NCI-H1694 treated with DMSO at 0.1 percent for 48 hours (cell line): Measurements from ENCODE around the gene LAMA2.

ENCODE experiments used
- DNase-seq: peaks from one replicate; lab custom pipeline; 2025; lab: John Stamatoyannopoulos, UW

Gene LAMA2

DNA sequence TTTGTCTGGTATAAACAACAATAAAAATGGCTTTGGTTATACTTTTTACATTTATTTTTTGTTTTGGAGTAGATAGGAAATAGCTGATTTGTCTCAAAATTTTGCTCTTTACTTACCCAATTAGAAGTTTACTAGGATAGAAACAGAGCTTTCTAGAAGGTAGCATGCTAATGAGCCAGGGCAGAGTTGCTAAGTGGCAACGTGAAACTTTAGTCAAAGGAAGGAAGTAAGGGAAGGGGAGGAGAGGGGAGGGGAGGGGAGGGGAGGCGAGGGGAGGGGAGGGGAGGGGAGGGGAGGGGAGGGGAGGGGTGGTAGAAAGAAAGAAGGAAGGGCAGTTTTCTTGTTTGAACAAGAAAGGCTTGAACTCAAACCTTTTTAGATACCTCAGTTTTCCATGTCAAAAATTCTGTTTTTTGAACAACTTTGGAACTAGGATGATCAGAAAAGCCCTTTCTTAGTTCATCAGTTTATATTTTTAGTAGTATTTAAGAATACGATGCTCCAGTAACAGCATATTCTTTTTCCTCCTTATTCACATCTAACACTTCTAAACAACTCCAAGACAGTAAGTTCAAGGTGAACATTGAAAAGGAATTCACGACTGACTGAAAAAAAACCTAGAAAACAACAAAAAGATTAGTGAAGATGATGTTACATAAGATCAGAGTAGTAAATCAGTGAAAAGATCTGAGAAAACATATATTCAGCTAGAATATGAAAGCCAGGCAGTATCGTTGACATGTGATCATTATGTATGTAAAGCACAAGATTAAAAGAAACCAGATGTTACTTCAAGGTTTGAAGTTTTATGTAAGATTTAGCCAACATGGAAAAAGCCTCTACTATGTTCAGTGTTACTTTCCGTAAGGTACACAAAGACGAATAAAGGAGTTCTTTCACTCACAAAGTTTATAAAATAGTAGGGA lies 563.6 kb downstream of the LAMA2 start:
- DNase-seq: no peak

DNA sequence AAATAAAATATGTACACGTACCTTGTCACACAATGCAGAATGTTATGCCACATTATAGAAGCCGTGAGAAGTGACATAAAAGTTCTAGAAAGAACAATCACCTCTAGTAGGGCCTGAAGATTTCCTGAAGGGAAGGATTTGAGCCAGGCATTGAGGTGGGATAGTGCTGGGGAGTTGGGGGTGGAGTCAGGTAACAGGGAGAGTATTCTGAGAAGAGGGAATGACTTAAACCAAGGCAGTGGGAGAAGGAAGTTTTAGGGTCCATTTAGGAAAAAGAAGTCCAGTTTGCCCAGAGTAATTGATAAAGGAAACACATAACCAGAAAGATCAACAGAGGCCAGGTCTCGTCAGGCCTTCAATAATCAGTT lies 564.2 kb downstream of the LAMA2 start:
- DNase-seq: no peak

DNA sequence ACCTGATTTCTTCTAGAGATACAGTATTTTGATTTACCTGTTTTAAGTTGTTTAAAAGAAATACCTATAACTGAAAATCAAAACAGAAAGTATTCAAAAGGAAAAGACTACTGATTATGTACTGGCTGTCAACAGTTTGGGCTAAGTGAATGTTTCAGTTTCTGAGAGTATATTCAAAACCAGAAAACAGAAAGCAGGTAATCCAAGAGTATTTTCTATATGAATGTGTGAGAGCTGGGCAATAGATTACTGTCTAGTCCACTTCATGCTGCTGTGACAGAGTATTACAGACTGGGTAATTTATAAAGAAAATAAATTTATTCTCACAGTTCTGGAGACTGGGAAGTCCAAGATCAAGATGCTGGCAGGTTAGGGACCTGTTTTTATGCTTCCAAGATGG lies 566.0 kb downstream of the LAMA2 start:
- no peak for DNase-seq

DNA sequence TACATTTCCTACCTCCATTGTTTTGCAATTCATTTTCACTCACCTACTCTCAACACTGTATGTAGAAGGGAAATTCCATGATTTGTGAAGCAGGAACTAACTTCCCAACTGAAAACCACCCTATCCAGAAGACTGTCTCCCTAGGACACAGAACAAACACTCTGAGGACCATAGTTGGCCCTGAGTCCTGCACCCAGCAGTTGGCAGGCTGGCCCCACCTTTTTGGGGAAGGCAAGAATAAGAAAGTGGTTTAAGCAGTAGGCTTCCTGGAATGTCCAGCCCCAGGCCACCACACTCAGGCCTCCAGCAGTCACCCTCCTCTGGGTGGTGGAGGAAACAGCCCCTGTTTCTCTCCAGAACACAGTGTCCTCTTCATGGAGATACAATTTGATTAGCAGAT lies 568.2 kb downstream of the LAMA2 start:
- no peak for DNase-seq

DNA sequence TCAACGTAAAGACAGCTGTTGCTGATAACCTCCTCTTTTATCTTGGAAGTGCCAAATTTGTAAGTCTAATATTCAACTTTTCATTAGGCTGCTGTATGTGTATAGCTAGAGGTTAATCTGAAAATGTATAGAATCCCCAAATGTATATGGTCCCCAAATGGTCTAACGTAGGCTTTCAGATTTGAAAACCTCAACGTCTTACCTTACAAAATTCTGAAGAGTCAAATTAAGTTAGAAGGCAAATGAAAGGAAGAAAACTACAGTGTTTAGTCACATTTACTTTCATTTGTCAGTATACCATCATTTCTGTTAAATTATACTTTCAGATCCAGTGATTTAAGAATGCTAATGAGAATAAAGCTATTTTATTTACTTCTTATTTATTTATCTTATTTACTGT lies 570.1 kb downstream of the LAMA2 start:
- no peak for DNase-seq

DNA sequence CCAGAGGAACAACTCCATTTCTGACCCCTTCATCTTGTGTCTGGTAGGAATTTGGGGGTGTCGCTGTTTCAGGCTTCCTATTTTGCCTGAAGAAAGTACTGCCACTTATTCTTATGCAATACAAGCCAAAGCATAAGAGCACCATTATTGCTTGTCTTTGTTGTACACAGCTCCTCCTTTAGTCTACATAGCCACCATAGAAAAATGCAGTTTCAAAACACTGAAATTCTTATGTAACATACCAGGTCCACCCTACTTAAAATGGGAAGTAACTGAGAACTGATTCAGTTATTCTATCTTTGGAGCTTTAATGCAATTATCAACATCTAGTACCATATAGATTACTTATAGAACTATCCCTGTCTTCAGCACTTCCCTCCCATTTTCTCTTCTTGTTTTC lies 571.5 kb downstream of the LAMA2 start:
- no peak for DNase-seq

DNA sequence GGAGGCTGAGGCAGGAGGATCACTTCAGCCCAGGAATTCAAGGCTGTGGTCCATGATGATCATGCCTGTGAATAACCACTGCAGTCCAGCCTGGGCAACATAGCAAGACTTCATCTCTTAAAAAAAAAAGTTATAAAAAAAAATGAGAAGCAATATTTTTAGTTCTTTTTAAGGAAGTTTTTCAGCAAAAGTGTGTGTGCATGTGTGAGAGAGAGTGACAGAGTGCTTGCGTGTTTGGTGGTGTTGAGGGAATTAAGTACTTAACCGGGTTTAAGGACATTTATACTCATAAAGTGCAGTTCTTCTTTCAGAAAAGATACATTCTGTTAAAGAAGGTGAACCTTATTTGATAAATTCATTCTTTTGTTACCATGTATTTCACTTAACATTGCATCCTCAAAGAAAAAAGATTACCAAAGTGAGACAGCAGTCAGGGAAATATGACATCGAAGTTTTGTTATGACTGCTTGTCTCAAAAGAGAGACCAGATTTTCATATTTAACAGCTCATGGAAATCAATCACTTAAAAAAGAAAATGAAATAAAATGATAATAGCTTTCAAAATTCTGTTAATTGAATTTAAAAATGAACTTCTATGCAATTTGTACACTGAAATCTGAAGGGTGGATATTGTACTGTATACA lies 572.3 kb downstream of the LAMA2 start:
- no peak for DNase-seq

DNA sequence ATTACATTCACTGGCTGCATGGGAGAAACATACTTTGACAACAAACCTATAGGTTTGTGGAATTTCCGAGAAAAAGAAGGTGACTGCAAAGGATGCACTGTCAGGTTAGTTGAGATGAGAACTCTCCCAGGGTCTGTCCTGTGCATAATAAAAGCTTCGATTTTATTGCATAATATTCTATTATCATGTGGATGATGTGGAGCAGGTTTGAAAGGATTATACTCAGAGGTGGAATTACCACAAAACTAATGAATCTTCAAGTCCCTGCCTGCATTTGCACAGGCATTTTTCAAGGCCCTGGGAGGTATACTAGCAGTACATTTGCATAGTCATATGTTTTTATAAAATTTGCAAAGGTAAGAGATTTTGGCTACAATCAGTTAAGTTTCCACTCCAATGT lies 577.3 kb downstream of the LAMA2 start:
- DNase-seq: no peak

DNA sequence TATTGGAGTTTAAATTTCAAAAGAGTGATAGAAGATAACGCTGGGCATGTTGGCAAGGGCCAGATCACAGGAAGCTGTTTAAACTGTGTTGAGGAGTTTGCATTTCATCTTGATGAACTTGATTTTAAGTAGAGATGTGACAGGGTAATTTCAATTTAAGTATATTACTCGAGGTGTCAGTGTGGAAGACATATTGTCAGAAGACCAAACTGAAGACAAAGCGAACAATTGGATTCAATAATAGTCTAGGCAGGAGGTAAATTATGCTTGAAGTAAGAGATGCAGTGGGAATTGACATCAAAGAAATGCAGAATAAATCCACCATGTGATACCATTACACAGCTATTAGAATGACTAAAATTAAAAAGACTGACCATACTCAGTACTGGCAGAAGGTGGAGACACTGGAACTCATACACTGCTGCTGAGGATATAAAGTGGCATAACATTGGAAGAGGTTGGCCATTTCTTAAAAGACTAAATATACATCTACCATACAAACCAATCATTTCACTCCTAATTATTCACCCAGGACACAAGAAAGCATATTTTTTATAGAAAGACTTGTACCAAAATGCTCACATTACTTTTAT lies 586.2 kb downstream of the LAMA2 start:
- DNase-seq: no peak

DNA sequence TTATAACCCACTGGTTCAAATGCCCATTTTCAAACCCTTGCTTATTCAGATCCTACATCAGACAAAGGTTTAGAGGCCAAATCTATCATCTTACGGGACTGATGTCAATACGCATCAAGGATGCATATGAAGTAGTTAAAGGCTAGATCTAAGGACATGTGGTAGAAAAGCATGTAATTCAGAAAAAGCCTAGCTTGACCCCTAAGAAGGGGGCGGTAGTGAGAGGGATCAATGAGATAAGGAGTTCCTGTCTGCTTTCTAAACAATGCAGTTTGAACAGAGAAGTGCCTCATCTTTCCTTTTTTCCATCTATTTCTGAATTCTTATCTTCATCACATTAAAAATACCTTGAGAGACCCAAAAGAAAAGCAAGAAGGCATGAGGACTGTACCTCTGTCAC lies 589.3 kb downstream of the LAMA2 start:
- no peak for DNase-seq

DNA sequence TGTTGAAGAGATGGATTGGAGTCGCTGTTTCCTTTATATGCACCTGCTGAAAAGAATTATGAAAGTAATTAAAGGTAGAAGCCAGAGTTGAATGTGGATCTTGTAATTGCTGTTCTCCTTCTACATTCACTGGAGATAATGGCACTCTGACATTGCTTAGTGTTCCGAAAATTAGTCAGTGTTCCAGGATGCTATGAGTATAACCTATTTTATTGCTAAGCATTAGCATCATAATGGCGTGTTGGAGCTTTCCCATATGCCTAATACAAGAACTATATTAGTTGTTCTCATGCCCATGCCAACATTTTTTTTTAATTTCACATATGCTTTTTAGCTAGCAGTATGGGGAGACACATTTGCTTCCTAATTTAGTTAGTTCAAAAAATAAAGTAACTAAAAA lies 590.6 kb downstream of the LAMA2 start:
- no peak for DNase-seq

DNA sequence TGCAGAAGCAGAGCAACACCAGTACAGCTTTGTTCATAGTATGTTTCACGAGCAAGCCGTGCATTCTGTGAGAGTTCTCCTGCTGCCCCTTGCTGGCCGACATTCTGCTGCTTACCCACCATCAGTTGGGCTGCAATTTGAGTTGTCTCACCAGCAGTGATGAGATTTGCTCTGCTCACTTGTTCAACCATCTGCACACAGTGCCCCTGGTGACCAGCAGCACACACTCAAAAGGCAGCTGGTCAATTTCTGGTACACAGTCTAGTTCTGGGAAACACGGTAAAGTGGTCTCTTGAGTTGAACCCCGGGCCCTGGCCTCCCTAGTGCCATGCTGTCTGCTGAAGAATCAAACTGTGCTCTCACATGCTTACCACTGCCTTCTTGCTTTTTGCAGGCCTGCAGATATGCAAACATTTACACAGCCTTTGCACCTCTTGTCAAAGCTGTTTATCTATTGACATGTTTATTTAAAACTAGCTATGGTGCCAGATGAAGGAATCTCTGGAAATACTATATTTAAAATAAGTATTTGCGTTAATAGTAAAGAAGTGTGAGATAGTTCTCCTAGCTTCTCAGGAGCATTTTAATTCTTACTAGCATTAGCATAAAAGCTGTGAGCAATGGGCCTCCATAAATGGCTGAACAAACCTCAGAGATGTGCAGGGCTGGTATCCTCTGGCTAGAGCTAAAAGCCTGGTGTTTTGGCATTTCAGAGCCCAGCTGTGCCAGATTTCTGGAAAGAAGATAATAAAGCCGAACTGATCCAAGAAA lies 592.7 kb downstream of the LAMA2 start:
- no peak for DNase-seq

DNA sequence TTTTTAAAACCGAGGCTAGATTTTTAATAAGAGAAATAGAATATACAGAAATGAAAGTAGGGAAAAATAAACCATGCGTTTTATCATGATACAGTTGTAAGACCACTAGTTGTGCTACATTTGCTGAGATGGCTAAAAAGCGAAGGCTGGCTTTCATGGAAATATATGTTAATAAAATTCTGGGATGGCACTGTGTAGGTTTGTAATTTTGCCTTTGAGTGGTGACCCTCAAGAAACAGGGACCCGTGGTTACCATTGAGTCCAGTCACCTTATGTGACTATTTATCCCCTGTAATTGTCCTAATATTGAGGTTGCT lies 593.3 kb downstream of the LAMA2 start:
- no peak for DNase-seq

DNA sequence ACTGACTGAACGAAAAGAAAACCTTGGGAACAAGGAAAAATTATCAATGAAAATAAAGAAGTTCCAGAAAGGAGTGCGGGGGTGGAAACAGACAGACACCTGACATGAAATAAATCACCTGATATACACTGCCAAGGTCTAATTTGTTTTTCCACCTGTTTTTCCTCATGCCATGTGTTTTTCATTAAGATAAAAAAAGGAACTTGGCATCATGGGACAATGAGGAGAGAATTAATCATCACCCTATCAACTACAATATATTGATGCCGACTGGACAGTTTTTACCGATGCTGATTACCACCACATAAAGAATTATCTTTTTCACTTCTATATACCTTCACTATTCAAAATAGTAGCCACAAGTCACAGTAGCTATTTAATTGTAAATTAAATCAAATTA lies 593.9 kb downstream of the LAMA2 start:
- DNase-seq: no peak

DNA sequence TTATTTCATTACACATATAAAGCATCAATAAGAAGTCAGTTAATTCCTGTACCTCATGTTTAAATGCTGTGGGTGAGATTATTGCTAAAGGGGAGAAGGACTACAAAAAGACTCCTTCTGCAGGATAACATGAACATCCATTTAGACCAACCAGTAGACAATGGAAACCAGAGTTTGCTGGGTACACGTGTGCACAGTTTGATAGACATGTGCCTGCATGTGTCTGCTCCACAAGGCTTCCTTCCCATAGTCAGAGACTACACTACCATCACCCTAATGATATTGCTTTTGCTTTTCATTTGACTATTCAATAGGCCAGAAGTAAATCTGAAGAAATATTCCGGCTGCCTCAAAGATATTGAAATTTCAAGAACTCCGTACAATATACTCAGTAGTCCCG lies 595.4 kb downstream of the LAMA2 start:
- no peak for DNase-seq

DNA sequence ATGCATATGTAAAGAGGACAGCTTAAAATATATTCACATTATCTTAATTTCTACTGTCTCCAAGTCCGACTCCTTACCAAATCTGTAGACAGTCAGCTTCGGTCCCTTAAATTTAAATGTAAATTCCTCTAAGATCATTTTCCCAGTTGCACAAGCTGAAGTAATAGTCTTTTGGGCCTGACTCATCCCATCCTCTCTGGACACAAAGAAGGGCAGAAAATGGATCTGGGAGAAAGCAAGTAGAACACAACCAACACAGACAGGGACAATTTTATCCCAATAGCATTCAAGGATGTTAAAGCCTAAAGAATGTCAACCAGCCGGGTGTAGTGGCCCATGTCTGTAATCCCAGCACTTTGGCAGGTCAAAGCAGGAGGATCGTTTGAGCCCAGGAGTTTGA lies 598.8 kb downstream of the LAMA2 start:
- no peak for DNase-seq

DNA sequence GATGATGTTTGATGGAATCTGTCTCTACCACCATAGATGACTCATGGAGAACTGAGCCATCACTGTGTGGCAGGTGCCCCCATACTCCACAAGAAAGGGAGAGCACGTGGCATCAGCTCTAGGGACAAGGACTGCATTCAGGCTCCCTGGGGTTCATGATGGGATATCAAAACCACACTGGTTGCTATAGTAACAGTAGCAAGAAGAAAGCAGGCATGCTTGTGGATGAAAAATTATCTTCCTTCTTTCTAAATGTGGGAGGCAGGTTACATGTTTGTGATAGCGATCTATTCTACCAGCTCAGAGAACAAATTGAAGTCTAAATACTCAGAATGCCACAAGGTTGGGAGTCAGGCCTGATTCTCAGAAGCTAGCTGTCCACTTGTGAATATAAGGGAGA lies 602.8 kb downstream of the LAMA2 start:
- no peak for DNase-seq

DNA sequence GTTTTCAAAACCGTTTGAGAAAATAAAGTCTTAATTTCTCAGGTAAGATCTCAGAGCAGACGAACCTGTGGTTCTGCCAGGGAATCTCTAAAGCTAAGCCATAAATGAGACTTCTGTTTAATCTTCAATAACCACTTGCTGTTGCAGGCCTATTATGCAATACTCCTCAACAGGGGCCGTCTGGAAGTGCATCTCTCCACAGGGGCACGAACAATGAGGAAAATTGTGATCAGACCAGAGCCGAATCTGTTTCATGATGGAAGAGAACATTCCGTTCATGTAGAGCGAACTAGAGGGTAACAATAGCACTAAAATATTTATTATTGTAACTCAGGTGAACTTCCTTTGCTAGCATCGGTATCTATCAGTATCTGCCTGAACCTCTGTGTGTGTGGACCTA lies 603.4 kb downstream of the LAMA2 start:
- DNase-seq: no peak

DNA sequence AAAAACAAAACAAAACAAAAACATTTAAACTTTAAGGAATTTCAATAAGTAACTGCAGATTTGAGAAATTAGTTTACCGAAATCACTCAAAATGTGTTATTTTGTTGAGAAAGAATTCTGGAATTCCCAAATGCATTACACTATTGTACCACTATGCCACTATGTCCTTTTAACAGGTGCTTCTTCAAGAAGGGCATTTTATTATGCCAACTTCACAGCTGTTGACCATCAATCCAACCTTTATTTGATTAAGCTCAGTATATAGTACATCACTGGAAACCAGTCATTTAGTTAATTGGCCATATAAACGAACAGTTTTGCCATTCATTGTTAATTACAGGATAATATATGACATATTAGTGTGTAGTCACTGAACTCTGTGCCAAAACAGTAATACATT lies 605.4 kb downstream of the LAMA2 start:
- no peak for DNase-seq

DNA sequence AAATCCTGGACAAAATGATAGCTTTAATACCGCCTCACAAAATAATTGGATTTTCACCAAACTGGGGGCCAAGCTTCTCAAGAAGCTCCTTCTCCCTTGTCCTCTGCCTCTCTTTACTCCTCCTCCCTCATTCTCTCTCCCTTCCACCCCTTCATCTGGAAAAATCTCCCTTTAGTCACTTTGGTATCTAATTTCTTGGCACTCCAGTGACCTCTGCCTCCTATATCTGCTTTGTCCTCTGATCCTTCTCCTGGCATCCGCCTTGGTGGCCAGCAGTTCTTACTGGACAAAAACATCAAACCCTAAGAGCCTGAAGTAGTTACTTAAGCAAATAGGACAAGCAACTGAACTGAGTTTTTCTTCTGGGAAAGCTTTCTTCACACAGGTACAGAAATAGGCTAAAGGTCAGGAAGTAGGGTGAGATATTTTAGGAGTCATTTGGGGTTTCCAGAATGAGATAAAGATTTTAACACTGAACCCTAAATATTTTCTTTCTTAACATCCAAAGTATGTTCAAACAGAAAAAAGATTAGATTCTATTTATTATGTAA lies 606.4 kb downstream of the LAMA2 start:
- no peak for DNase-seq

DNA sequence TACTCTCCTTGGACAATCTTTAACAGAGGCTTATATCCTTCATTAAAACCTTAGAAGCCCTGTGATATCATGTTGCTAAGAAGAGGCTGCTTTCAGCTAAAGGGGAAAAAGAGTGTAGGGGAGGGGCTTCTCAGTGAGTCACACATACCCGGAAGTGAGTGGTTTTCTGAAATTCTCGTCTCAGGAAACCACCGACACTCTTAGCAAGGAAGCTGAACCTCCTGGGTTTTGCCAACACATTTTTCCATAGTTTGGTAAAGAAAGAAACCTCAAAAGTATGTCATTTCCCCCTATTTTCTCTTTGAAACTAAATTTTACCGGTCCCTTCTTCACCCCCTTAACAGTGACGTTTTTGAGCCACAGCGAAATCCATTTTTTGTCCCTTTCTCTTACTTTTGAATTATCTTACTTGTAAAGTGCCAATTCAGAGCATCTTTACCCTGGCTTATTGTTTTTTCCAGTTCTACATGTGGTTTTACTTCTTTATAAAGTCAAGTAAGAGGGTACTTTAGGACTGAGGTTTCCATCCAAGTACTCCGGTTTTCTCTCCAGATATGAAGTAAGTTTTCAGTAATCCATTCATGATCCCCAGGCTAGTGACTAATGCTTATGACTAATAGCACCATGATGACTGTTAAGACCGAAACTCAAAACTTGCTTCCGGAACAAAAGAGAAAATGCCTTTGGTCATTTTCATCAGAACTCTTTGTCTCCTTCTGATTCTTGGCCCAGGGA lies 607.8 kb downstream of the LAMA2 start:
- no peak for DNase-seq

DNA sequence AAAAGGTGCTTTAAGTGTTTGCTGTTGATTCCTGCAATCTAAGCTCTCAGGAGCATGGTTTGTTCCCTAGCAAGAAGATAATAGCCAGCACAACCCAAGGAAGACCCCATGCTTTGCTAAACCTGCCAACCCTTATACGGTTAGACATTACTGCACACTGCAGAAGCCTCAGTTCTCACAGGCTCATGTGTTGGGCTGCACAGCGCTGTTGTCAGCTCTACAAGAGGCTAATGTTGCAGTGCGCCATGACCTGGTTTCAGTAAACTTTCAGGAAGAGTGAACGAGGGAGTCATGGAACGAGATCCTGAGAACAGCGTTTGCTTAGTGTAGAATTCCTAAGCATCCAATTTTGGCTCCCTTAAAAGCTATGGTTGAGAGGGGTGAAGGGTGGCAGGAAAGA lies 608.5 kb downstream of the LAMA2 start:
- no peak for DNase-seq
